ENCODE measurements around the gene MCF2L2. TPM values are rescaled to one million over a fixed set of nuclear protein-coding genes. Genes with fewer than 3 reads are reported as not detected.

The MCF2L2 gene
- total and polyA plus RNA-seq, 9 donors, result 0.12 to 2.2 (median 0.61) TPM

GRCh38 chr3:183149915-183150750 is 278.3 kb downstream of the MCF2L2 start:
- no peak overlapping the region for H3K27ac ChIP-seq
- 62 to 67% (median 64%) methylated on average over 5 of the region's 5 CpGs for WGBS, 3 donors

GRCh38 chr3:183148056-183148455 is 280.4 kb downstream of the MCF2L2 start:
- Histone ChIP-seq H3K36me3 (no peaks in the 10 kb centered on the region), H3K27me3 (no peaks in the 10 kb centered on the region), H3K9me3 (no peaks in the 10 kb centered on the region), H3K27ac (no peak overlapping the region), H3K4me3 (no peak overlapping the region), H3K4me1 (ENCODE audit: insufficient read depth) (no peaks in the 10 kb centered on the region)
- intact Hi-C loops (cut with DNase I), result no loop called here
- no peak for DNase-seq
- 12 to 27% (median 25%) methylated on average over 4 of the region's 4 CpGs for WGBS, 3 donors
- TF ChIP-seq EP300 (IDR thresholded peaks at IDR 0.05) (no peak), CTCF (IDR thresholded peaks at IDR 0.05) (no peak), POLR2A (IDR thresholded peaks at IDR 0.05) (no peak)

More at GRCh38 chr3:183149915-183150750, 278.3 kb downstream of the MCF2L2 start:
- Histone ChIP-seq H3K4me3 (no peak overlapping the region), H3K27me3 (no peaks in the 10 kb centered on the region), H3K9me3 (no peaks in the 10 kb centered on the region), H3K4me1 (ENCODE audit: insufficient read depth) (no peaks in the 10 kb centered on the region), H3K36me3 (no peaks in the 10 kb centered on the region)
- intact Hi-C loops (cut with DNase I), result no loop called here
- TF ChIP-seq CTCF (IDR thresholded peaks at IDR 0.05), result no peak
- TF ChIP-seq POLR2A (IDR thresholded peaks at IDR 0.05), result no peak
- TF ChIP-seq EP300 (IDR thresholded peaks at IDR 0.05), result no peak
- DNase-seq, result no peak

GRCh38 chr3:183144363-183144762 is 284.1 kb downstream of the MCF2L2 start:
- Histone ChIP-seq H3K27me3 (no peaks in the 10 kb centered on the region), H3K27ac (no peak overlapping the region), H3K4me1 (ENCODE audit: insufficient read depth) (no peaks in the 10 kb centered on the region), H3K4me3 (no peak overlapping the region), H3K9me3 (no peaks in the 10 kb centered on the region), H3K36me3 (no peaks in the 10 kb centered on the region)
- intact Hi-C loops (cut with DNase I), result no loop called here
- DNase-seq, result no peak
- WGBS, 3 donors, result 38 to 92% (median 83%) methylated on average over 1 of the region's 1 CpG
- no peak for TF ChIP-seq CTCF (IDR thresholded peaks at IDR 0.05)
- no peak for TF ChIP-seq EP300 (IDR thresholded peaks at IDR 0.05)
- no peak for TF ChIP-seq POLR2A (IDR thresholded peaks at IDR 0.05)

GRCh38 chr3:183142199-183142598 is 286.2 kb downstream of the MCF2L2 start:
- no peaks in the 10 kb centered on the region for H3K36me3 ChIP-seq
- TF ChIP-seq EP300 (IDR thresholded peaks at IDR 0.05), result no peak
- TF ChIP-seq POLR2A (IDR thresholded peaks at IDR 0.05), result no peak
- TF ChIP-seq CTCF (IDR thresholded peaks at IDR 0.05), result no peak
- H3K27me3 ChIP-seq, result no peaks in the 10 kb centered on the region
- DNase-seq, result no peak
- intact Hi-C loops (cut with DNase I), result no loop called here
- no peaks in the 10 kb centered on the region for H3K9me3 ChIP-seq
- WGBS, 3 donors, result 55 to 56% (median 55%) methylated on average over 11 of the region's 11 CpGs
- H3K4me3 ChIP-seq, result no peak overlapping the region
- H3K27ac ChIP-seq, result no peak overlapping the region
- no peaks in the 10 kb centered on the region for H3K4me1 ChIP-seq (ENCODE audit: insufficient read depth)
